Spleen (tissue), 11 donors: ENCODE data around the gene GSE1. TPM values are rescaled to one million over a fixed set of nuclear protein-coding genes. Genes with fewer than 3 reads are reported as not detected.

Experiments used
- DNase-seq: peaks from one replicate; pipeline ENCODE4 v3.0.0-alpha.2; 2020
- H3K27ac ChIP-seq, 8 donors: fragments of 200-600 bp; sonication (generic) in 7 of 8; 1 replicate in 4 of 8; 2 replicates in 4 of 8; pipeline versions ENCODE4 v1.5.0 to v1.8.0; 2016 to 2021; ENCODE audit warnings: inconsistent platforms in 4 of 8, mild to moderate bottlenecking in 4 of 8, moderate library complexity in 1 of 8
- H3K27me3 ChIP-seq, 7 donors: fragments of 200-600 bp; sonication (generic) in 6 of 7; replicated peaks in 1 of 7; 1 replicate in 4 of 7; 2 replicates in 3 of 7; pipeline versions ENCODE4 v1.5.0 to v1.8.0; 2016 to 2021; ENCODE audit warnings: inconsistent platforms in 3 of 7, mild to moderate bottlenecking in 1 of 7
- H3K36me3 ChIP-seq, 6 donors: fragments of 200-600 bp; sonication (generic) in 5 of 6; 1 replicate in 4 of 6; 2 replicates in 2 of 6; pipeline versions ENCODE4 v1.5.0 to v1.8.0; 2016 to 2021; ENCODE audit warnings: inconsistent platforms in 2 of 6
- H3K4me1 ChIP-seq, 6 donors: fragments of 200-600 bp; sonication (generic) in 5 of 6; 1 replicate in 3 of 6; 2 replicates in 3 of 6; pipeline versions ENCODE4 v1.5.0 to v1.8.0; 2016 to 2021; ENCODE audit warnings: inconsistent platforms in 3 of 6
- H3K4me3 ChIP-seq, 8 donors: fragments of 200-600 bp; sonication (generic) in 7 of 8; 1 replicate in 4 of 8; 2 replicates in 4 of 8; pipeline versions ENCODE4 v1.5.0 to v1.8.0; 2016 to 2021; ENCODE audit warnings: inconsistent platforms in 4 of 8, mild to moderate bottlenecking in 4 of 8, moderate library complexity in 2 of 8
- H3K9me3 ChIP-seq, 8 donors: fragments of 200-600 bp; sonication (generic) in 7 of 8; 1 replicate in 4 of 8; 2 replicates in 4 of 8; pipeline versions ENCODE4 v1.5.0 to v1.8.0; 2016 to 2021; ENCODE audit warnings: inconsistent platforms in 4 of 8
- CTCF ChIP-seq, 11 experiments: fragments of 200-600 bp in 7 of 11; fragments of 450-650 bp in 4 of 11; sonication (generic) in 4 of 11; IDR thresholded peaks in 8 of 11; conservative IDR thresholded peaks in 3 of 11; 1 replicate in 7 of 11; 2 replicates in 4 of 11; pipeline versions ENCODE4 v1.4.0 to v1.8.0; 2016 to 2021; ENCODE audit warnings: antibody characterized with exemption in 11 of 11, inconsistent platforms in 4 of 11, mild to moderate bottlenecking in 1 of 11
- POLR2A ChIP-seq, 3 donors: fragments of 450-650 bp; IDR thresholded peaks; one replicate each; pipeline ENCODE4 v1.5.1; 2017; ENCODE audit warnings: antibody characterized with exemption in 3 of 3, mild to moderate bottlenecking in 1 of 3
- POLR2AphosphoS5 ChIP-seq, 3 donors: sonication (generic); formaldehyde crosslinking; IDR thresholded peaks; one replicate each; pipeline ENCODE4 v1.5.1; 2017; ENCODE audit warnings: antibody characterized with exemption in 3 of 3
- WGBS, 5 donors: extraction: QIAGEN DNeasy Blood & Tissue Kit in 3 of 5; methylation state at CpG; one replicate each; pipeline versions ENCODE4 v1.1.5 to v1.1.7; 2013 to 2018; 5-methylcytosine and 5-hydroxymethylcytosine counted together
- intact Hi-C: fragments of 100-400 bp; cut with DNase I; formaldehyde crosslinking; loops from one replicate; pipeline ENCODE4 v1.15.0; 2023; ENCODE audit warnings: low total_unique reads
- polyA plus RNA-seq, 3 donors: library from polyadenylated mRNA; stranded (reverse); fragments of 200-250 nt; gene quantifications; one replicate each; pipeline ENCODE4 v1.2.1, GENCODE V29; 2013
- total RNA-seq, 7 donors: library from RNA; depleted of rRNA in 3 of 7; stranded (reverse); fragments of >200 nt in 3 of 7; fragmentation: NEBNext Ultra II Directional in 4 of 7; extraction: Animal tissue kit (Norgen Biotek cat#: 25700) in 4 of 7; gene quantifications; one replicate each; pipeline versions ENCODE4 v1.1.0 to v1.2.1, GENCODE V29; 2016 to 2021
- donor health status: healthy with polysubstance abuse.
- donor health status: DM: no; HTN: no; CAD: no; lungs with moderate emphysema.
- donor health status: DM: no; HTN: no; CAD: no.
- donor health status: Bipolar disorder and iron deficiency.
- donor health status: healthy.
- donor health status: DM: no; HTN: no; CAD: no.
- donor health status: DM: yes; HTN: yes; CAD: no.

GSE1 gene
- total and polyA plus RNA-seq, 10 donors = 7.4 to 121 (median 86.3) TPM

GRCh38 chr16:85646976-85647375, 33.9 kb downstream of the GSE1 start:
- Histone ChIP-seq H3K27ac (no peak overlapping the region), H3K9me3 (no peaks in the 10 kb centered on the region), H3K4me3 (no peak overlapping the region), H3K27me3 (no peaks in the 10 kb centered on the region), H3K4me1 (peaks cover 0 to 51% (median 18%) of the 10 kb centered on the region in 6 donors), H3K36me3 (peaks cover 0 to 79% (median 18%) of the 10 kb centered on the region in 6 donors)
- intact Hi-C loops = no loop called here
- WGBS, 5 donors = 93 to 96% (median 95%) methylated on average over 15 of the region's 15 CpGs
- DNase-seq = no peak
- TF ChIP-seq POLR2AphosphoS5 (IDR thresholded peaks at IDR 0.05) (no peak), POLR2A (IDR thresholded peaks at IDR 0.05) (no peak), CTCF (IDR thresholded peaks at IDR 0.05 in 8 of 11, conservative IDR thresholded peaks at IDR 0.05 in 3 of 11) (no peak)

GRCh38 chr16:85648070-85648714, 35.1 kb downstream of the GSE1 start:
- H3K4me1 ChIP-seq = peaks cover 0 to 51% (median 17%) of the 10 kb centered on the region in 6 donors
- H3K36me3 ChIP-seq = peaks cover 0 to 78% (median 18%) of the 10 kb centered on the region in 6 donors
- H3K9me3 ChIP-seq = no peaks in the 10 kb centered on the region
- peak in 1 of 3 donors; percentile 9 for TF ChIP-seq POLR2AphosphoS5 (IDR thresholded peaks at IDR 0.05)
- no peak for TF ChIP-seq POLR2A (IDR thresholded peaks at IDR 0.05)
- no peak overlapping the region for H3K4me3 ChIP-seq
- no peak for DNase-seq
- H3K27me3 ChIP-seq = no peaks in the 10 kb centered on the region
- no peak overlapping the region for H3K27ac ChIP-seq
- WGBS, 5 donors = 90 to 94% (median 91%) methylated on average over 23 to 26 of the region's 26 CpGs
- intact Hi-C loops = no loop called here

GRCh38 chr16:85648805-85649204, 35.7 kb downstream of the GSE1 start:
- intact Hi-C loops = no loop called here
- Histone ChIP-seq H3K4me3 (no peak overlapping the region), H3K36me3 (peaks cover 0 to 84% (median 18%) of the 10 kb centered on the region in 6 donors), H3K9me3 (no peaks in the 10 kb centered on the region), H3K27ac (no peak overlapping the region), H3K4me1 (peaks cover 0 to 51% (median 17%) of the 10 kb centered on the region in 6 donors), H3K27me3 (no peaks in the 10 kb centered on the region)
- DNase-seq = no peak
- TF ChIP-seq POLR2A (IDR thresholded peaks at IDR 0.05) = no peak
- no peak for TF ChIP-seq POLR2AphosphoS5 (IDR thresholded peaks at IDR 0.05)
- no peak for TF ChIP-seq CTCF (IDR thresholded peaks at IDR 0.05 in 8 of 11, conservative IDR thresholded peaks at IDR 0.05 in 3 of 11)
- 82 to 88% (median 85%) methylated on average over 12 to 14 of the region's 14 CpGs for WGBS, 5 donors

GRCh38 chr16:85649411-85650134, 36.5 kb downstream of the GSE1 start:
- intact Hi-C loops = no loop called here
- peaks cover 0 to 91% (median 25%) of the 10 kb centered on the region in 6 donors for H3K36me3 ChIP-seq
- H3K9me3 ChIP-seq = no peaks in the 10 kb centered on the region
- H3K27ac ChIP-seq = no peak overlapping the region
- H3K27me3 ChIP-seq = no peaks in the 10 kb centered on the region
- no peak for DNase-seq
- peaks cover 0 to 50% (median 18%) of the 10 kb centered on the region in 6 donors for H3K4me1 ChIP-seq
- no peak overlapping the region for H3K4me3 ChIP-seq
- TF ChIP-seq CTCF (IDR thresholded peaks at IDR 0.05 in 8 of 11, conservative IDR thresholded peaks at IDR 0.05 in 3 of 11) = no peak
- 66 to 85% (median 81%) methylated on average over 10 to 16 of the region's 16 CpGs for WGBS, 5 donors
